Measurements from ENCODE around the gene SNRNP70.

Gene SNRNP70

DNA sequence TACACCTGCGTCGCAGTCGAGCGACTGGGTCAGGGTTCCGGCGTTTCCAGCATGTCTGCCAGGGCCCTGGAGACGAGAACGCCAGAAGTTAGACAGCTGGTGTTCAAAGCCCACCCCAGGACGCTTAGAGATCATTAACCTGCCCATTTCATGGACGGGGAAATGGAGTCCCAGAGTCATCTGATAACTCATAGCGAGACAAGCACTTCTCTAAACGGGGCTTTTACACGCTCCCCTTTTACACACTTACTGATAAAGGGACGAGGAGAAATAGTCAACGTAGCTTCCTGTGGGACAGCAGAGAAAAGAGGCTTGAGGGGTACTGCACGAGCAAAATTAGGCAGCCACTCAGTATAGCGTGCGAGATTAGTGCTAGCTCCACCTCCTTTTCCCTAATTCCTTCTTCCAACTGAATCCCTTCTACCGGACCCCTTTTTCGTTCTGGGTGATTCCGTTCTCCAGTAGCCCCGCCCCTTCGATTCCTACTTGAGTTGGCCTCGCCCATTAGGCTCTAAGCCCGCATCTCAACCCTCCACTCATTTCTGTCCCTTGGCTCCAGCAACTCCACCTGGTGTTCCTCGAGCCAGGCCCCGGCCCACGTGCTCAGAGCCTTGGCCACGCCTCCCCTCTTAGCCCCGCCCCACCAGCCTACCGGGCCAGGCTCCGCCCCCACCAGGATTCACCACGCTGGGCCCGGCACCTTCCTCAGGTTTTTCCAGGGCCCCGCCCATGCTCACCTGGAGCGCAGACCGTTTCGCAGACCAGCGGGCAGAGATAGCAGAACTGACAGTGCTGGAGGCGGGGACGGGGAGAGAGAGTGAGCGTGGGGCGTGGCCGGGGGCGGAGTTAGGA is 66.2 kb downstream of the SNRNP70 start:
- Mint-ChIP-seq H3K9me3 (peaks cover 20% of the 10 kb centered on the region), H3K4me3 (peak overlapping the region; percentile 89), H3K4me1 (peaks cover 76% of the 10 kb centered on the region), H3K36me3 (ENCODE audit: low read depth) (peaks cover 12% of the 10 kb centered on the region), H3K27me3 (ENCODE audit: low read depth, poor library complexity) (peaks cover 28% of the 10 kb centered on the region), H3K27ac (no peak overlapping the region)
- TF ChIP-seq, protein P1, sequence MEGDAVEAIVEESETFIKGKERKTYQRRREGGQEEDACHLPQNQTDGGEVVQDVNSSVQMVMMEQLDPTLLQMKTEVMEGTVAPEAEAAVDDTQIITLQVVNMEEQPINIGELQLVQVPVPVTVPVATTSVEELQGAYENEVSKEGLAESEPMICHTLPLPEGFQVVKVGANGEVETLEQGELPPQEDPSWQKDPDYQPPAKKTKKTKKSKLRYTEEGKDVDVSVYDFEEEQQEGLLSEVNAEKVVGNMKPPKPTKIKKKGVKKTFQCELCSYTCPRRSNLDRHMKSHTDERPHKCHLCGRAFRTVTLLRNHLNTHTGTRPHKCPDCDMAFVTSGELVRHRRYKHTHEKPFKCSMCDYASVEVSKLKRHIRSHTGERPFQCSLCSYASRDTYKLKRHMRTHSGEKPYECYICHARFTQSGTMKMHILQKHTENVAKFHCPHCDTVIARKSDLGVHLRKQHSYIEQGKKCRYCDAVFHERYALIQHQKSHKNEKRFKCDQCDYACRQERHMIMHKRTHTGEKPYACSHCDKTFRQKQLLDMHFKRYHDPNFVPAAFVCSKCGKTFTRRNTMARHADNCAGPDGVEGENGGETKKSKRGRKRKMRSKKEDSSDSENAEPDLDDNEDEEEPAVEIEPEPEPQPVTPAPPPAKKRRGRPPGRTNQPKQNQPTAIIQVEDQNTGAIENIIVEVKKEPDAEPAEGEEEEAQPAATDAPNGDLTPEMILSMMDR (IDR thresholded peaks at IDR 0.05), result no peak
- DNase-seq, result peak; percentile 75

- peaks cover 28% of the 10 kb centered on the region for H3K27me3 Mint-ChIP-seq (ENCODE audit: low read depth, poor library complexity)
- peaks cover 74% of the 10 kb centered on the region for H3K4me1 Mint-ChIP-seq
- H3K4me3 Mint-ChIP-seq, result peak overlapping the region; percentile 80
- peaks cover 20% of the 10 kb centered on the region for H3K9me3 Mint-ChIP-seq
- no peak for DNase-seq
- TF ChIP-seq, protein P1 (IDR thresholded peaks at IDR 0.05), result no peak
- peaks cover 12% of the 10 kb centered on the region for H3K36me3 Mint-ChIP-seq (ENCODE audit: low read depth)
- H3K27ac Mint-ChIP-seq, result no peak overlapping the region
Observed at GRCh38 chr19:49152119-49152550, 66.9 kb downstream of the SNRNP70 start.

GRCh38 chr19:49153167-49153809 is 68.0 kb downstream of the SNRNP70 start:
- Mint-ChIP-seq H3K9me3 (peaks cover 20% of the 10 kb centered on the region), H3K36me3 (ENCODE audit: low read depth) (peaks cover 12% of the 10 kb centered on the region), H3K4me1 (peaks cover 71% of the 10 kb centered on the region), H3K4me3 (peak overlapping the region; percentile 69), H3K27me3 (ENCODE audit: low read depth, poor library complexity) (peaks cover 28% of the 10 kb centered on the region), H3K27ac (no peak overlapping the region)
- DNase-seq, result no peak
- TF ChIP-seq, protein P1 (IDR thresholded peaks at IDR 0.05), result no peak

DNA sequence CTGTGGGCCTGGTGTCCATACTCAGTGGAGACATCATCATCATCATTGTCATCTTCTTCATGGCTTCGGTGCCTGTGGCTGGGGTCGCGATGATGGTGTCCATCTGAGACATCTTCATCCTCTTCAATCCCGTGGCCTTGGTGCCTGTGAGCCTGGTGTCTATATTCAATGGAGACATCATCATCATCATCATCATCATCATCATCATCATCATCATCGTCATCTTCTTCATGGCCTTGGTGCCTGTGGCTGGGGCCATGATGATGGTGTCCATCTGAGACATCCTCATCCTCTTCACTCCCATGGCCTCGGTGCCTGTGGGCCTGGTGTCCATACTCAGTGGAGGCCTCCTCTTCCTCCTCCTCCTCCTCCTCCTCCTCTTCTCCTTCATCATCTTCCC is 69.0 kb downstream of the SNRNP70 start:
- Mint-ChIP-seq H3K9me3 (peaks cover 20% of the 10 kb centered on the region), H3K27ac (no peak overlapping the region), H3K27me3 (ENCODE audit: low read depth, poor library complexity) (peaks cover 30% of the 10 kb centered on the region), H3K4me3 (peak overlapping the region; percentile 75), H3K36me3 (ENCODE audit: low read depth) (peaks cover 12% of the 10 kb centered on the region), H3K4me1 (peaks cover 65% of the 10 kb centered on the region)
- TF ChIP-seq, protein P1 (IDR thresholded peaks at IDR 0.05), result no peak
- no peak for DNase-seq

DNA sequence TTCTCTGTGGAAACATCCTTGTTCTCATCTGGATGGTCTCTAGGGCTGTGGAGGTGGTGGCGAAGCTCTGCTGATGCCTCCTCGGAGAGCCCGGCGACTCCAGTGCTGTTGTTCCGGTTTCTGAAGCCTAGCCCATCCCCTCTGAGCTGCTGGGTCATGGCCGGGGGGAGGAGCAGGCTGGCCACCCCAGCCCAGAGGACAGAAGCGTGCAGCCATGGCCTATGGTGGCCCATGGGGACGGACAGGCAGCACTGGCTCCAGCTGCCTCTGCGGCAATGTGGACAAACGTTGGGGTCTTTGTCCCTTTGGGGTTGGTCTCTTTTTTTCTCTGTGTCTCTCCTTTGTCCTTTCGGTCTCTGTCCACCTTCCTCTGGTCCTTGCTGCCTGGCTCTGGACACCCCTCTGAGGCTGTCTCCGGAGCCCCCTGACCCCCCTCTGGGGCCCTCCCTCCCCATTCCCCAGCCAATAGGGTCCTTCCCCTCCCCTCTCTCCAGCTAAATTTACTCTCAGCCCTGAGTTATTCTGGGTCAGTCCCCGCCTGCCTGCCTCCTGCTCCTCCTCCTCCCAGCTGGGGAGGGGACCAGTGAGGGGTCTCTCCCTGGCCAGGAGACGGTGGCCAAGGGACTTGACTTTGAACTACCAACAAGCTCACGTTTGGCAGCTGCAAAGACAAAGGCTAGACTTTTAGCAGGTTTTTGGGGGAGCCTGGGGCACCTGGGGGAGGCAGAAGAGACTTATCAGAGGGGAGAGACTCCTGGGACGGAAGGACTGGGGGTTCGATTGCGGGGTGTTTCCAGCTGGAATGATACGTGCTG is 70.0 kb downstream of the SNRNP70 start, which contains the start of gene HRC:
TSS of gene HRC (minus strand) at position 392 of the 815 bp plus-strand sequence. CDS start at position 233, 159 bp downstream.
- peak; percentile 56 for DNase-seq
- TF ChIP-seq, protein P1 (IDR thresholded peaks at IDR 0.05), result no peak
- Mint-ChIP-seq H3K9me3 (peaks cover 20% of the 10 kb centered on the region), H3K36me3 (ENCODE audit: low read depth) (peaks cover 12% of the 10 kb centered on the region), H3K27me3 (ENCODE audit: low read depth, poor library complexity) (peaks cover 30% of the 10 kb centered on the region), H3K27ac (peak within 1 kb of the TSS; percentile 97), H3K4me1 (peaks cover 72% of the 10 kb centered on the region), H3K4me3 (peak within 1 kb of the TSS; percentile 75)
